ENCODE measurements around the gene DUSP8.
"Not testable (repeated sequence)": the region's sequence is repeated elsewhere in the genome, so short reads cannot be mapped to it uniquely, and the experiment has no call there.

The DUSP8 gene

DNA sequence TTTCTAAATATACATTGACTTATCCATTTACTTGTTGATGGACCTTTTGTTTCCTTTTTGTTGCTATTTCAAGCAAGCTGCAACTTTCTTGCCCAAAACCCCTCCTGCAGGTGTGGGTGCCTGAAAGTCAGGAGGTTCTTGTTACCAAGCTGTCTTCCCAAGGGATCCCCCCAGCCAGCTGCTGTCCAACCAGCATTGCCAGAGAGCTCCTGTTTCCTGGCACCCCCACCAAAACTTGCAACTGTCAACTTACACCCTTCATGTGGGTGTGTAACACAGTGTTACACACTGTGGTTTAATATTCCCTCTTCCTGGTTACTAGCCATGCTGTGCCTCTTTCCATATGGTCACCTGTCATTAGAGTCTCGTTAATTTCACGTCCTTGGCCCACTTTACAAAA lies 14.6 kb upstream of the DUSP8 start:
- DNase-seq (ENCODE audit: low read depth): no peak

DNA sequence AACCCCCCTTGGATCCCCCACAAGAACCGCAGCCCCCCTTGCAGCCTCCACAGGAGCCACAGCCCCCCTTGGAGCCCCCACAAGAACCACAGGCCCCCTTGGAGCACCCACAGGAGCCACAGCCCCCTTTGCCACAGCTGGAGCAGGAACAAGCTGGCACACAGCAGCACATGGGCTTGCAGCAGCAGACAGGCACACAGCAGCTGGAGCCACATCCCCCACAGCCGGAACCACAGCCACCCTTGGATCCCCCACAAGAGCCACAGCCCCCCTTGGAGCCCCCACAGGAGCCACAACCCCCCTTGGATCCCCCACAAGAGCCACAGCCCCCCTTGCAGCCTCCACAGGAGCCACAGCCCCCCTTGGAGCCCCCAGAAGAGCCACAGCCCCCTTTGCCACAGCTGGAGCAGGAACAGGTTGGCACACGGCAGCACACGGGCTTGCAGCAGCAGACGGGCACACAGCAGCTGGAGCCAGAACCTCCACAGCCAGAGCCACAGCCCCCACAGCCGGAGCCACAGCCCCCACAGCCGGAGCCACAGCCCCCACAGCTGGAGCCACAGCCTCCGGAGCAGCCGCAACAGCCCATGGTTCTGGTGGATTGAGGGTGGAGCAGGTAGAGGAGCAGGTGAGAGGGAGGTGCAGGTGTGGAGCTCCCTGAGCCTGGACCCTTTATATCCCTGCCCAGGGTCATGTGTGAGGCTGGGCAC lies 12.7 kb upstream of the DUSP8 start, which contains the start of gene KRTAP5-1:
TSS of gene KRTAP5-1 (minus strand) at position 623 of the 710 bp plus-strand sequence. CDS start at position 589, 34 bp downstream.
- not testable (repeated sequence) for DNase-seq (ENCODE audit: low read depth)

DNA sequence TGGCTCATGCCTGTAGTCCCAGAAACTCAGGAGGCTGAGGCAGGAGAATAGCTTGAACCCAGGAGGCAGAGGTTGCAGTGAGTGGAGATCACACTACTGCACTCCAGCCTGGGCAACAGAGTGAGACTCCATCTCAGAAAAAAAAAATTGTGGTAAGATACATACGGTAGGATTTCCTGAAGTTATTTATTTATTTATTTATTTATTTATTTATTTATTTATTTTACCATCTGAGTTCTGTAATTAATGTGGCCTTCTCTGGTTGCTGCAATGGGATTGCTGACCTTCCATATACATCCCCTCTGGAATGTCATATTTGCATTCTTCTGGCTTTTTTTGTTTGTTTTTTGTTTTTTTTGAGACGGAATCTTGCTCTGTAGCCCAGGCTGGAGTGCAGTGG lies 10.8 kb upstream of the DUSP8 start:
- DNase-seq (ENCODE audit: low read depth): not testable (repeated sequence)

DNA sequence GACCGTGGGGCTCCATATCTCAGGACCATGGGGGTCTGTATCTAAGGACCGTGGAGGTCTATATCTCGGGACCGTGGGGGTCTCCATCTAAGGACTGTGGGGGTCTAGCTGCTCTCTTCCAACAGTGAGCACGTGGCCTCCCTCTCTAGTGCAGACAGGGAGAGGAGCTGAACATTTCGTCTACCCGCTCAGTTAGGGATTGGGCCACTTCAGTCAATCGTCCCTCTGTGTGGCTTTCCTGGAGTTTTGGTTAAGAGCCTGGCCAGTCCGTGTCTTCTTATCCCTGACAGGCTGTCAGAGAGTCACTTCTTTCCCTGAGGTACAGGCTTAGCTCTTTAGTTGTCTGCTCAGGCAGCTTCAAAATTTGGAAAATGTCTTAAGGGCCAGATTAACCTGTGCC lies 9.9 kb upstream of the DUSP8 start:
- DNase-seq (ENCODE audit: low read depth): no peak

DNA sequence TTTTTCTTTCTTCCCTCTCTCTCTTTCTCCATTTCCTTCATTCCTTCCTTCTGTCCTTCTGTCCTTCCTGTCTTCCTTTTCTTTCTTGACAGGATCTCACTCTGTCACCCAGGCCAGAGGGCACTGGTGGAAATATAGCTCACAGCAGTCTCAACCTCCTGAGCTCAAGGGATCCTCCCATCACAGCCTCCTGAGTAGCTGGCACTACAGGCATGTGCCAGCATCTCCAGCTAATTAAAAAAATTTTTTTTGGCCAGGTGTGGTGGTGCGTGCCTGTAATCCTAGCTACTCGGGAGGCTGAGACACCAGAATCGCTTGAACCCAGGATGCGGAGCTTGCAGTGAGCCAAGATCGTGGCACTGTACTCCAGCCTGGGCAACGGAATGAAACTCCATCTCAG lies 4.8 kb upstream of the DUSP8 start:
- no peak for DNase-seq (ENCODE audit: low read depth)

DNA sequence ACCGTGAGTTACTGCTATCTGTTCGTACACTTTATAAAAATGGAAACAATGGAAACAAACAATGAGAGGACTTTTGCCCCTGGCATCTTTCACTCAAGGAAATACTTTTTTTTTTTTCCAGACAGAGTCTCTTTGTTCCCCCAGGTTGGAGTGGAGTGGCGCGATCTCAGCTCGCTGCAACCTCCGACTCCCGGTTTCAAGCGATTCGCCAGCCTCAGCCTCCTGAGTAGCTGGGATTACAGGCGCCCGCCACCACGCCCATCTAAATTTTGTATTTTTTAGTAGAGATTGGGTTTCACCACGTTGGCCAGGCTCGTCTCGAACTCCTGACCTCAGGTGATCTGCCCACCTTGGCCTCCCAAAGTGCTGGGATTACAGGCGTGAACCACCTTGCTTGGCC lies 3.7 kb upstream of the DUSP8 start:
- not testable (repeated sequence) for DNase-seq (ENCODE audit: low read depth)

DNA sequence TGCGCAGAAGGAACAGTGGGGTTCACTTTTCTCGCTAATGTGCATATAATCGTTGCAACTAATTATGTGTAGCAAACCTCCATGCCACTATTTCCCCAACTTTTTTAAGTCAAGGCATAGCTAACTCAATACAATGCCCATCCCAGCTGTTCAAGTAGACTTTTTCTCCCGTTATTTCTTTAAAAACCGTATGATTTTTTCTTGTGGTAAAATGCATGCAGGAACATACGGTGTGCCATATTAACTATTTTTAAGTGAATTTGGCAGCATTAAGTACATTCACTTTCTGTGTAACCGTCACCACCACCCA lies 2.8 kb upstream of the DUSP8 start:
- DNase-seq (ENCODE audit: low read depth): no peak

DNA sequence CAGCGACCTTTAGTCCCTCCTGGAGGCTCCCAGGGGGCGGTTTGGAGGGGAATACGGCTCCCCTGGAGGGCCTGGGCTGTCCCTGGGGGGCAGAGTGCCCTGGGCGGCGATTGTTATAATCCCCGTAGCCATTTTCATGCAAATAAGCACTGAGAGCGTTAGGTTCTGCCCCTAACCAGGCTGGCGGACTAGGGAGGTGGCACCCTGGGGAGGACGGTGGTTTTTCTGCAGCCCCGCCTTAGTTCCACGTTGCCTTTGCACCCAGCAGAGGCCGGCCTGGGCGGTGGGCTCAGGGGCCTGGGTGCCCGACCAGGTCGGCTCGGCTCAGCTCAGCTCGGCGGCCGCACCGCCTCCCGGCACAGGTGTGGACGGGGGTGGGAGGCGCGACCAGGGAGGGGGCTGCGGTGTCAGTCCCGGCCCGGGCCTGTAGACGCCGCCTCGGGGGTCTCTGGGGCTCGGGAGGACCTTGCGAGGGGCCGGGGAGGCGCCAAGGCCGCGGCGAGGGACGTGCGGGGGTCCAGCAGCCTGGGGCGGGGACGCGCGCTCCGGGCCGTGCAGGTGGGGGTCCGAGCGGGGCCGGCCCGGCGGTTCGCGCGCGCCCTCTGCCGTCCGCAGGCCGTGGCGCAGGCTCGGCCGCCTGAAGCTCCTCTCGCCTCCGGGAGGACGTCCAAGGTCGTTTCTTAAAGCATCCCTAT lies 2.3 kb upstream of the DUSP8 start:
- no peak for DNase-seq (ENCODE audit: low read depth)

DNA sequence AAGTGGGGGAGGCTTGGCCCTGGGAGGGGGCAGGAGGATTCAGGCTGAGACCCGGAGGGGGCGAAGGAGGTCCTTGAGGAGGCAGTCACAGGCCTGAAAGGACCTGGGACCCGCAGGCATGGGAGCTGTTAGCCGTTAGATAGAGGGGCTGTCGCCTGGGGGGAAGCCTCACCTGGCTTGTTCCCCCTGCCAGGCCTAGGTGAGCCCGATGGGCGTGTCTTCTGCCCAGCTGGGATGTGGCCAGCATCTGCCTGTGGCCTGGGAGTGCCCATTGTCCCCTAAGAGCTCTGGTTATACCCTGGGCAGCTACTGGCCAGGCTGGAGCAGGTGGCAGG lies 1.8 kb upstream of the DUSP8 start:
- no peak for DNase-seq (ENCODE audit: low read depth)

DNA sequence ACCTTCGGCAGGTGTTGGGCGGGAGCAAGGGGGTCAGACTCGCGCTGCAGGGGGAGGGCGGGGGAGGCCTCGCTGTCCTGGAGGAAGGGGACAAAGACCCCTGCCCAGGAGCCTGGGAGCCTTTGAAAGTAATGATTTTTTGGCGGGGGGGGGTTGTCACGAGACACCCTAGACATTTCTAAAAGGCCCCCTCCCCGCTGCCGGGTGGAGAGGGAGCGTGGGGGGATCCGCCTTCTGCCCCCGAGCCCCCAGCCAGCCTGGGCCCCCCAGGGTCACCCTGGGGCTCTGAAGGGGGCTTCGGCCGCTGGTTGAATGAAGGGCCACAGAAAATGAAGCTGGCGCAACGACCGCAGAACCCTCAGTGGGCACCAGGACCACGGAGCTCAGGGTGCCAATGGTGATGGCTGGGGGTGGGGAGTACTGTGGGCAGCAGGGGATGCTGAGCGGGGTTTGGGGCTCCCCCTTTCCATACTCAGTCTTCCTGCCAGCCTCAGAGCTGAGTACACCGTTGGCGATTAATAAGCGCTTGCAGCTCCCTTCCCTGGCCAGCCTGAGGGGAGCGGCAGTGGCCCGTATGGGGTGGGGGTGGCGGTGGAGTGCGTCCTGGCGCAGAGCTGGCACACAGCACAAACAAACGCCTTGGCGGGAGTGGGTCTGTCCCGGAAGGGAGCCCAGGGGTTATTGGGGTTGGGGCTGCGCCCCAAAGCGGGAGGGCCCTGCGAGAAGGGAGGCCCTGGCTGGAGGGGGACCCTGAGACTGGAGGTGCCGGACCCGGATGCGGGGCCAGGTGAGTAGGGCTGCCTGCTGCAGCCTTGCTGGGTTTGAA lies 1.2 kb upstream of the DUSP8 start:
- no peak for DNase-seq (ENCODE audit: low read depth)

DNA sequence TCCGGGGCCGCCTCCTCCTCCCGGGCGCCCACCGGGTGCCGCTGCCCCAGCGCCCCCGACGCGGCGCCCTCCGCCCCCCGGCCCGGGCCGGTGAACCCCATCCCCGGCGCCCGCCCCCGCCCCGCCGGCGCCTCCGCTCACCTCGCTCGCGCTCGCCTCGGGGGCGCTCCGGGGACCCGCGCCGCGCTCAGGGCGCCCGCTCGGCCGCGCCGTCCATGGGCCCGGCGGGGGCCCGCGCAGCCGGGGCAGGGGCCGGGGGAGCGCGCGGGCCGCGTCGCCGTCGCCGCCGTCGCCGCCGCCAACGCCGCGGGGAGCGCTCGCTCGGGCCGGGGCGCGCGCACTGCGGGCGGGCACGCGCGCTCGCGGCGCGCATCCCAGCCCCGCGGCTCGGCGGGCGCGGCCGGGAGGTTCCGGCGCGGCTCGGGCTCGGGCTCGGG lies 293 bp downstream of the DUSP8 start:
- DNase-seq (ENCODE audit: low read depth): no peak

DNA sequence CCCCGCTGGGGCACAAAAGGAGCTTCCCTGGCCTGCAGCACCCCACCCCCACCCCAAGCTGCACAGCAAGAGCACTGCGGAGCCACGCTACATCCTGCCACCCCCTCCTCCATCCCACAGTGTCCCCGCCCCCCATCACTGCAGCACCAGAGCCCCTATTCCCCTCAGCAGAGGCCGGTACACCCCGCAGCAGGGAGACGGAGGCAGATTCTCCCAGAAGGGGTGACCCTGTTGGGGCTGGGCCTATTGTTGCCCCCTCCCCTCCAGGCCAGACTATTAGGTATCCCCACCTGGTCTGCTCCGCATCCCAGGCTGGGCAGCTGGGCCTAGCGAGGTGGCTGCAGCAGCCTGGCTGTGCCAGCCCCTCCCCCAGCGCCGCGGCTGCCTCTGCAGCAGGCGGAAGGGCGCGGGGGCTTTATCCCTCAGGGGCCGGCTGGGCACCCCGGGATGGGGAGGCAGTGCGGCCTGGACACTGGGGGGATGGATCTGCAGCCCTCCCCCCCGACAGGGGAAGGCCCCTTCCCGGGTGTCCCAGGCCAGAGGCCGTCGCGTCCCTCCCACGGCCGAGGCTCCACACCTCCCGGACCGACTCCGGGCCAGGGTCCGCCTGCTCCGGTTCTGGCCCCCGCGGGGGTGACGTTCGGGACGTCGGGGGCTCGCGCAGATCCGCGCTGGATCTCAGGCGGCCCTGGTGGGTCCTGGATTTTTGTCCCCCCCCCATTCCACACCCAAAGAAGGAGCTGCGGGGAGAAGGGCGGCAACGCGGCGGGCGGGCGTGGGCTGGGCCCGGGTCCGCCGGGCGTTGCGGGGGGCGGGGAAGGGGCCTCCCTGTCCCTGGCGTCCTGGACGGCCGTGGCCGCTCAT lies 943 bp downstream of the DUSP8 start:
- DNase-seq (ENCODE audit: low read depth): no peak

DNA sequence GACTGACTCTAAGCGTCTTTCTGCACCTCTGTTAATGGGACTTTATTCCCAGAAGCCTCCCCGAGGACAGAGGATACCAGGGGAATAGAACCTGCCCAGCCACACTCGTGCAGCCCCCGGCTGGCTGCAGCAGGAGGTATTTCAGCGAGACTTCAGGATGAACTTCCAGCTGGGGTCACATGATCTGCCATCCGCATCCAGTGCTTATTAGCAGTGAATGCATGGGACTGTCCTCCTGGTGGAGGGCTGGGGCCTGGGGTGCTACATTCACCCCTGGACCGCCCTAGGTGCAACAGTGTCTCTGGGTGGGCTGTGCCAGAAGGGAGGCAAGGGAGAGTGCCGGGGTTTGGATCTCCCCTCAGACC lies 1.6 kb downstream of the DUSP8 start:
- DNase-seq (ENCODE audit: low read depth): no peak

DNA sequence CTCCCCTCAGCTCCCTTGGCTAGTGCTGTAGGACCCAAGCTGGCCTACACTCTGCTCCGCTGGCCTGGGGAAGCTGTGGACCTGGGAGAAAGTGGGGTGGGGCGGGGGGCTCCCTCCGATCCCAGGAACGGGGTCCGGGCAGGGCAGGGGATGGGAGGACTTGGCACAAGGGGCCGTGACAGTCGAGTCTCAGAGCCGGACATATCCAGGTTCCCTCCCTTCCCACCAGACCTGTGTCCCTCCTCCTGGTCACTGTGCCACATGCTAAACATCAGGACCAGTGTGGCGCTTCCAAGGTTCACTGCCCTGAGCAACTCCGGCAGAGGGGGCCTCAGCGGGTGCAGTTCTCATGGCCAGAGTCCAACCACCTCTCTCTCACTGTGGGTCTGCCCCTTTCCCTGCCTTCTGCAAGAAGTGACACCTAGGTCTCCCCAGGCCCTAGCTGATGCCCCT lies 2.0 kb downstream of the DUSP8 start:
- no peak for DNase-seq (ENCODE audit: low read depth)

DNA sequence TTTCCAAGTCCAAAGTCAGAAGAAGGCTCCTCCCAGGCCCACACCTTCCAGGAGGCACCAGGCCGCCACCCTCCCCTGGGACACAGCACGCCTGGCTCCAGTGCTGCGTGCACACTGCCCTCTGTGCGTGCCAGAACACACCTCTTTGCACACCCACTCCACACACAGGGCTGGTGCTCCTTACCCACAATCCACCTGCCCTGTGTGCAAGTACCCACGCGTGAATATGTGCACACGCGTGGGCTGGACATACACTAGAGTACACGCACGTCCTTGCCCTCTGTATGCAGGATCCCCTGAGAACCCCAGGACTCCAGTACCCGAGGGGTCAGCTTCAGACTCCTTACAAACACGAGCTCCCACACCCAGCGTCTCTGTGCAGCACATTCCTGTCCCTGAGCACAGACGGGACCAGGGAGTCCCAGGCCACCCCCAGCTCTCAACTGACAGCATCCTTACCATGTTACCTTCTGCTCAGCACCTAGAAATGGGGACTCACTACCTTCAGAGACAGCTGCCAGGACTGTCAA lies 2.8 kb downstream of the DUSP8 start:
- DNase-seq (ENCODE audit: low read depth): no peak

DNA sequence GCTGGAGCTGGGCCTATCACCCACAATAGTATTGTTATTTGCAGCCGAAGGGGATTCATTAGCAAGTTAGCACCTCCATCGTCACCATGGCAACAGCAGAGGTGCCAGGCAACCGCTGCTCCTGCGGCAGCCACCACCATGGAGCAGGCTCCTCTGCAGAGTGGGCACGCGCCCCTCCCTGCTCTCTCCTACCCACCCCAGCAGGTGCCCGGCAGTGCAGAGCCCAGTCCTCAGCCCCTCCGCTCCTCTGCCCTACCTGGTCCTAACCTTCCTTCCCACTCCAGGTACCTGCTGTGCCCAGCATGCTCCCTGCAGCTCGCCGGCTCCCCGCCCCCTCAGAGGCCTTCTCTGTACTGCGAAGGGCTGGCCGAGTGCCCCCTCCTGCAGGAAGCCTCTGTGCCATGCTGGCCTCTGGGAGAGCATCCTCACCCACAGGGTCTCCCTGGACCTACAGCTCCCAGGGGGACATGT lies 3.6 kb downstream of the DUSP8 start:
- no peak for DNase-seq (ENCODE audit: low read depth)

DNA sequence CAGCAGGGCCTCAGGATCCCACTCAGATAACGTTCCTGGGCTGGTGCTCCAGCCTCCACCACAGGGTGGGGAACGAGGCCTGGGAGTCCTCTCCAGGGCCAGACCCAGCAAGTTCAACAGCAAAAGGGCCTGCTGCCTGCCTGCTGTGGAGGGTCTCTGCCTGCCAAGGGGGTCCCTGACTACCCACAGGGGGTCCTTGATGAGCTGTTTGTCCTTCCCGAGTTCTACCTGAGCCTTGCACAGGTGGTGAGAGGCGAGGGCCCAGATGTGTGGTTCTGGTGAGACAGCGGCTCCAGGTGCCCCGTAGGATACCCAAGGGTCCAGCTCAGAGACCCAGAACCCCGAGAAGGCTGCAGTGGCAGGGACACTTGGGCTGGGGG lies 4.4 kb downstream of the DUSP8 start:
- DNase-seq (ENCODE audit: low read depth): no peak

DNA sequence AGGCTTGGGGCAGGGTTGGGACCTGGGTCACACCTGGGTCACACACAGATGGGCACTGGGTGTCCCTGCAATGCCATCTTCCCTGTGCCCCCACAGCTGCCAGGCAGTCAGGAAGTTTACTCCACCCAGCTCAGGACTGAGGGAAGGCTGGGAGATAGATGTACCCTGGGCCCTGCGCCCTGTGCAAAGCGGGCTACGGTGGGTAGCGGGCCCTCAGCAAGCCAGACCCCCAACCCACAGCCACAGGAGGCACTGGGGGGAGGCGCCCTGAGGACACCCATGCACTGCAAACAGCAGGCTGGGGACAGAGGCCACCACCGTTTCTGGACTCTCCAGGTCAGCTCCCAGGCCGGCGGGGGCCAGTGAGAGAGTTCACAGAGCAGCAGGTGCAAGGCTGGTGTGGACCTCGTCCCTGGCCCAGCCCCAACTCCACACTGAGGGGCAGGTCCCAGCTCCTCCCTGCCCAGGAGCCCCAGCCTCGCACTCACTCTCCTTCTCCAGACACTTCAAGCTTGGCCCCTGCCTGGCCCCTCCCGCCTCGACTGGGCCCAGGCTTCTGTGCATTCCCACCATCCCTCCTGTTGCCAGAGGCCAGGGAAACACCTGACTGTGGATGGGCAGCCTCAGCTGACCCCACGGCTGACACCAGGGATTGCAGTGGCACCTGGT lies 4.9 kb downstream of the DUSP8 start:
- DNase-seq (ENCODE audit: low read depth): no peak

DNA sequence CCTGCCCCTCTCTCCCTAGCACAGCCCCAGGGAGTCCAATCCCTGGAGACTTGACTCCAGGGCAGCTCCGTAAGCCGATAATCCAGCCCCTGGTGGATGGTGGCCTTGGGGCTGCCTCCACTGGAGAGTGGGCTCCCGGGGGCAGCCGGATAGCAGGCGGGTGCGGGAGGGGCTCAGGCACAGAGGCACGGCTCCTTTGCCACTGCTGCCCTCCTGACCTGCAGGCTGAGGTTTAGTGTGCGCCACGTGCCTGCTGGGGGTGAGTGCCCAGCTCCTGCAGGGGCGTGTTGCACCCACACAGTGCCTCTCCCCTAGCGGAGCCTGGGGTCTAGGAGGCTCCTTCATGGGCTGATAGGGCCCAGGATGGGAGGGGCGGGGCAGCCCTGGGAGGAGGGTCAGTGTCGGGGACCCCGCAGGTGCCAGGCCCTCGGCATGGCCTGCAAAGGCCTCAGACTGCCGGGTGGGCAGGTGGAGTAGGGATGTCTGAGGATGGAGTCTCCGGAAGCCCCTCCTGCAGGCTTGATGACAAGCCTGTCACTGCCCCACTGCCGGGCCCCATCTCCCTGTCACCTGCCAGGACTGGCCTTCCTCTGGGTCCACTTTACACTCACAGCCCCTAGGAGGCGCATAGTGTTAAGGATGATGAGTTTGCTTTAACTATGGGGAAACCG lies 5.6 kb downstream of the DUSP8 start:
- no peak for DNase-seq (ENCODE audit: low read depth)

DNA sequence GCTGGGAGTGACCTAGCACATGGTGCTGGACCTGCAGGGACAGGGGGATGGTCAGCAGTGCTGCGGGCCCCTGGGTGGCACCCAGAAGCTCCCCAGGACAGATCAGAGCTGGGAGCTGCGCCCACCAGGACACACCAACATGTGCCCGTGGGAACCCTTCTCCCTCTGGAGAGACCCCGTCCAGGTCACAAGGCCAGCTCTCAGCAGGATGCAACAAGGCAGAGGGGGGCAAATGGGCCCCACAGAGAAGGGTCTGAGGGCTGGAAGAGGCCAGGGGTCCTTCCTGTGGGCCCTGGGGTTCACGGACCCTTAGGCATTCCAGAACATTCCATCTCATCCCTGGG lies 6.2 kb downstream of the DUSP8 start:
- no peak for DNase-seq (ENCODE audit: low read depth)

Measured in stimulated activated CD4-positive, alpha-beta T cell treated with anti-CD3 and anti-CD28 coated beads, Interleukin-2, amount 100 ng/mL, for 4 hours (primary cell).